Medulla oblongata (tissue), 1 donor: ENCODE results near the gene MYADM.
"Not testable (repeated sequence)": the region's sequence is repeated elsewhere in the genome, so short reads cannot be mapped to it uniquely, and the experiment has no call there.

Experiments used
- DNase-seq: peaks from one replicate; pipeline ENCODE4 v3.0.0-alpha.2; 2015; ENCODE audit errors: extremely low spot score

Gene MYADM

GRCh38 chr19:53867225-53868090, at the start of gene MYADM:
TSS of gene MYADM (plus strand) at chr19:53867883. CDS start at chr19:53873530, 5,647 bp downstream.
- peak; percentile 99 for DNase-seq

GRCh38 chr19:53818756-53819155, 48.9 kb upstream of the MYADM start:
- DNase-seq, result no peak

- DNase-seq, result no peak
Measured at GRCh38 chr19:53819861-53820260, 47.8 kb upstream of the MYADM start.

- no peak for DNase-seq
Measured at GRCh38 chr19:53823380-53824120, 44.1 kb upstream of the MYADM start.

- peak; percentile 83 for DNase-seq
Measured at GRCh38 chr19:53824134-53824611, 43.5 kb upstream of the MYADM start, which contains the start of gene NLRP12. TSS of gene NLRP12 (minus strand) at chr19:53824314. CDS start at chr19:53824174, 140 bp downstream.

- DNase-seq, result no peak
Measured at GRCh38 chr19:53826876-53827275, 40.8 kb upstream of the MYADM start.

- no peak for DNase-seq
Measured at GRCh38 chr19:53828531-53828930, 39.2 kb upstream of the MYADM start.

GRCh38 chr19:53832861-53833260, 34.8 kb upstream of the MYADM start:
- DNase-seq, result not testable (repeated sequence)

- not testable (repeated sequence) for DNase-seq
Measured at GRCh38 chr19:53838446-53838845, 29.2 kb upstream of the MYADM start.

GRCh38 chr19:53840241-53840640, 27.4 kb upstream of the MYADM start:
- DNase-seq, result not testable (repeated sequence)

- not testable (repeated sequence) for DNase-seq
Measured at GRCh38 chr19:53840914-53841313, 26.8 kb upstream of the MYADM start.

- no peak for DNase-seq
Measured at GRCh38 chr19:53844849-53845246, 22.8 kb upstream of the MYADM start.

- DNase-seq, result no peak
Measured at GRCh38 chr19:53847555-53847954, 20.1 kb upstream of the MYADM start.

GRCh38 chr19:53849237-53849676, 18.4 kb upstream of the MYADM start:
- DNase-seq, result no peak

- no peak for DNase-seq
Measured at GRCh38 chr19:53853707-53854106, 14.0 kb upstream of the MYADM start.

- peak; percentile 88 for DNase-seq
Measured at GRCh38 chr19:53864308-53864836, 3.3 kb upstream of the MYADM start.

GRCh38 chr19:53865523-53865917, 2.2 kb upstream of the MYADM start:
- peak; percentile 44 for DNase-seq

GRCh38 chr19:53865918-53866864, 1.5 kb upstream of the MYADM start:
- DNase-seq, result peak; percentile 77

- DNase-seq, result no peak
Measured at GRCh38 chr19:53866865-53867224, 838 bp upstream of the MYADM start.

- peak; percentile 35 for DNase-seq
Measured at GRCh38 chr19:53868091-53868891, 608 bp downstream of the MYADM start.
